Measurements from ENCODE around the gene IL1RAPL1.
A peak's percentile ranks its signal among the peaks of the same experiment; 100 is the strongest.
"Not testable (repeated sequence)": the region's sequence is repeated elsewhere in the genome, so short reads cannot be mapped to it uniquely, and the experiment has no call there.

IL1RAPL1 gene

DNA sequence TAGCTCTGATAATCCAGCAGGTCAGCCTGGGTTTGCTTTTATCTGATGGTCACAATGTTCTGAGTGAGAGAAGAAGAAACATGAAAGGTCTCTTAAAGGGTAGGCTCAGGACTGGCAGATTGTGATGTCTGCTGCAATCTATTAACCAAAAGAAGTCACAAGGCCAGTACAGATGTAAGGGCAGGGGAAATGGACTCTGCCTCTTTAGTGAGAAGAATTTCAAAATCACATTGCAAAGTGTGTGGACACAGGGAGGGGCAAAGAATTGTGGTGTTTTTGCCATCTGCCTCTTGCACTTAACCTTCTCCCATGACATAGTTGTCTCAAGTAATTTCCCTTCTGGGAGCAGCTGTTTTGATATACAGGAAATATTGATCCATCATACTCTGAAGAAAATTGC lies 40.9 kb downstream of the IL1RAPL1 start:
- no peak for DNase-seq

DNA sequence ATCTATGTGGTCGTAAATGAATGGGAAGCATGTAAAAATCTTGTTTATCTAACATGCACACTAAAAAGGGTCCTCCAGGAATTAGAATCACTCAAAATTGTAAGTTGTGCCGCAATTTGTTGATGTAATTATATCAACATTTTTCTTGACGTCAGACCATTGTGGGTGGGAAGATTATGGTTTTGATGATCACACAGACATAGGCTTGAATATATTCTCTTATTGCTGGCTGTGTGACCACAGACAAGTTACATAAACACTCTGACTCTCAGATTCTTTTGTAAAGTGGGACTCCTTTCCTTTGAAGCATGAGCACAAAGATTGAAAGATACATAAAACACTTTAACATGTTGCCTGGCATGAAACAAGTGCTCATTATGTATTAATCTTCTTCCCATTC lies 51.5 kb downstream of the IL1RAPL1 start:
- DNase-seq, result peak; percentile 0

DNA sequence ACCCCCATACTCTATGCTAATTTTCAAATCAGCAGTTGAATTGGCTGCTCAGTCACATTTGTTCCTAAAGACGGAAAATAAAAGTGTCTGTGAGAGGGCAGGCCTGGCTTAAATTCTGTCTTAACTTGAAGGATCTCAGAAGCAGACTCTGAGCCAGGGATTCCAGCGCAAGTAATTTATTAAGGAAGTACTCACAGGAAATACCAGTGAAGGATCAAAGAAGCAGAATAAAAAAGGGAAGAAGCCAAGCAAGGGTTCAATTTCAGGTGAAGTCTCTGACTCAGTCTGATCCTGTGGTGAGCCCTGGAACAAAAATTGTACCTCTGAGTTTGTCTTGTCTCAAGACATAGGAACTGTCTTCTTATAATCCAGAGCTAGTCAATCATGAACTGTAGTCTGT lies 52.2 kb downstream of the IL1RAPL1 start:
- DNase-seq, result peak; percentile 20

DNA sequence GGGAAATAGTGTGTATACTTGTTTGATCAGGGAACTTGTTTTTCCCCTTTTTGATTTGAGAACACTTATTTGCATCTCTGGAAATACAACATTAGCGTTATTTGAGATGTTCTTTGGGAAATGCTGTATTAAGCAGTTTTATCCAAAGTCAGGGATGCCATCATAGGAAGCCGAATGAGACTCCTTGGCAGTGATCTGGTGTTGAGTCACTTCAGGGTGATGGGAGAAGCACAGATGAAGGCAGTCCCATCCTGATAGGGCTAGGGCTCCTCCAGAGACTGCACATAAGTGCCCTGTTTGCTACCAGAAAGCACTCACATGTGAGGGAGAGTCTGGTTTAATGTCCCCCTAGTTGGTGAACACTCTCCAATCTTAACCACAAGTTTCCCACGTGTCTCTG lies 62.3 kb downstream of the IL1RAPL1 start:
- DNase-seq, result no peak

DNA sequence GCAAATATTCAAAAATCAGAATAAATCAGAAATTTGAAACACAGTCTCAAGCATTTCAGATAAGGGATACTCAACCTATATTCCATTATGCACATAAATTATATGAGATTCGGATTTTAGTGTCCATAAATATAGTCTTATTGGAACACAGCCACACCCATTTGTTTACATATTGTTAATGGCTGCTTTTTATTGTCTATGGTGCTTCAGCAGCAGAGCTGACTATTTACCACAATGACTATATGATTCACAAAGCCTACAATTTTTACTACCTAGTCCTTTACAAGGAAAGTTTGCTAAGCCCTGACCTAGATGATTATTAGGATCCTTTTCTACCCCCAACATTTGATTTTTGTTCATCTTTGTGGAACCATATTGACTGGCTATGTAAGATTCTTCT lies 63.9 kb downstream of the IL1RAPL1 start:
- no peak for DNase-seq

DNA sequence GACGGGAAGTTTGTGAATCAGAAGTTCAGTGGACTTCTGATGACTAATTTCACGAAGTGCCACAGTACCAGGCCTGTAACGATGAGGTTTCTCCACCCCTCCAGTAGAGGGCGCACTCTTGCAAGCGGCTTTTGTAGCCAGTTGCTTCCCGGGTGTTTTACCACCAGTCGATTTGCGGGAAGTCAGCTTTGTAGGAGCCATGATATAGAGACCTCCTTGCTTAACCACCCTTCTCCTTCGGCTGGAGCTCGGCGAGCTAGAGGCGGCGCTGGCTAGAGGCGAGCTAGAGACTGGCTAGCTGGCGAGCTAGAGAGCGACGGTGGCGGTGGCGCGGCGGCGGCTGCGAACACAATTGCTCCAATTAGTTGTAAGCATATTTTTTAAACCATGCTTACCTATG lies 72.0 kb downstream of the IL1RAPL1 start:
- DNase-seq, result no peak

DNA sequence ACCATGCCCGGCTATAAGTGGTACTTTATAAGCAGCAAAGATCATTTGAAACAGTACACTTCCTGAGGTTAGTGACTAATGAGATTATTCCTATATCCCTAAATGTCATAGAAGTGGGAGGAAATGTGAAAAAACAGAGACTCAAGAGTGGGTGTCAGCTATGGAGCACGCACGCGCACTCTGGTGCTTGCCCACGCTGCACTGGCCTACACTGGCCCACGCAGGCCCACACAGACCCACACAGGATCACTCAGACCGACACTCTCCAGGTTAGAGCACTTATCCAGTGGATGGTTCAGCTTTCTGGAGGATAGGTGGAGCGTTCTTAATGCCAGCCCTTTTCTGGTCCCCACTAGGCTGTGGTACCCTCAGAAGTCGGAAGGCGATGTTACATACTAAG lies 78.5 kb downstream of the IL1RAPL1 start:
- DNase-seq, result no peak

DNA sequence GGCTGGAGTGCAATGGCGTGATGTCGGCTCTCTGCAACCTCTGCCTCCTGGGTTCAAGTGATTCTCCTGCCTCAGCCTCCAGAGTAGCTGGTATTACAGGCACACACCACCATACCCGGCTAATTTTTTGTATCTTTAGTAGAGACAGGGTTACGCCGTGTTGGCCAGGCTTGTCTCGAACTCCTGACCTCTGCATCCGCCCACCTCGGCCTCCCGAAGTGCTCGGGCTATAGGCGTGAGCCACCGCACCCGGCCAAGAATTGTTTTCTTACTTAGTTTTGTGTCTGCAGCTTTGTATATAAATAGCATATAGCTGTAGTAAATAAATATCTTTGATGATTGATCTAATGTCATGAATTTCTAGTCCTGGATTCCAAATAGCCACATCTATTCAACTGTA lies 81.1 kb downstream of the IL1RAPL1 start:
- DNase-seq, result no peak

DNA sequence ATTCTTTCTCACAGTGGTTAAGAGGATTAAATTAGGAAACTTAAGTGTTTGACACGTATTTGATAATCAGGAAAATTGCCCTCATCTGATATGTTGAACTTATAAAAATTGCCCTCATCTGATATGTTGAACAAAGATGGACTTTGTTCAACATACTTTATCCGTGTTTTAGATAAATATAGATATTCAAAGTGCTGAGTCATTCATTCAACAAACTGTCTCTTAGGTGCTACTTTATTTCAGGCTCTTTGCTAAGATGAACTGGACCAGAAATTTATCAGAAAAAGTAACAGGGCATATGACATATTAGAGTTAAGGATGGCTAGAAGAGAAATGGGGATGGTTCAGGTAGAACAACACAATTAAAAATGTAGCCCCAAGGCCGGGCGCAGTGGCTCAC lies 81.7 kb downstream of the IL1RAPL1 start:
- DNase-seq, result no peak

DNA sequence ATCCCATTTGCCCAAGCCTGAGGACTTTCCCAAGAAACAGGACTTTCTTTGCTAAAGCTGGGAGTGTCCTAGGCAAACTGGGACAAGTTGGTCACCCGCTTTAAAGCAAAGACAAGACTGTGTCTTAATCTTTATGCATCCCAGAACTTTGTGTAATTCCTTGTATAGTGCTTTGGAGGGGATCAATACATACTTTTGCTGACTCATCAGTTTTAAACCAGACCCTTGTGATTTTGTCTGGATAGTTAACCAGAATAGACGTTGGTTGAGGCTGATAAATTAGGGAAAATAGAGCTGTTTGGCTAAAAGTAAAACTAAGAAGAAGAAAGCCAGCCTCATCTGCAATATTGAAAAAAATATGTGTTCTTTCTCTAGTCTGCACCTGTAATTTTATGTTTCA lies 82.8 kb downstream of the IL1RAPL1 start:
- no peak for DNase-seq

DNA sequence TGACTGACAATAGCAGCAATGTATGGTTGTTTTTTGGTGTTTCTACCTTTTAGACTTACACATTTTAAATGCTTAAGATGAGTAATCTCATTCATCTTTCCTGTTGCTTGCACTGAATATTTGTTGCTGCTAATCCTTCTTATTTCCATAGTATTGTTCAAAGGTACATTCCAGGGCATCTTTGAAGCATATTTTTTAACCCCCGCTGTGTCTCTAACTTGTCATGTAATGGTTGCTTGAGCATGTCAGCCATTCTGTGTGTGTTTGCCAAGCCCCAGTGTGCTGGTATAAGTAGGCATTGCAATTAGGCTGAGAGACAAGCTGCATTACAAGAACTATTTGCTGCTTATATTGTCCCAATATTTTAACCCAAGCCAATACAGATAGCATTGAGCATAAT lies 87.9 kb downstream of the IL1RAPL1 start:
- DNase-seq, result no peak

DNA sequence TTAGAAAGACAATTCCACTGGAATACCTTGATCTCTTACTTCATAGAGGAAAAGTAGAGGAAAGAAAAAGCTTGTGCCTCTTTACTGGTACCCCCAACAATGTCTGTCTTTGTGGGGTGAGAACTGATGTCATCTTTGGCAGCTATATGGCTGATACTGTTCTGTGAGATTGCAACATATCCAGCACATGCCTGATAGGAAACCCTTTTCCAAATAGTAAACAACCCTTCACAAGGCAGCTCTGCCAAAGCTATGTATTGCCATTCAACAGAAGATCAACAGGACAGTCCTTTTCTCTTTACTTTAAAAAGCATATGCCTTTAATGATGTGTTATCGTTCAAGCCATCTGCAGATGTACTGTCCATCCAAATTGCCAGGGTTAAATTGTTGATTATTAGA lies 105.9 kb downstream of the IL1RAPL1 start:
- DNase-seq, result no peak

DNA sequence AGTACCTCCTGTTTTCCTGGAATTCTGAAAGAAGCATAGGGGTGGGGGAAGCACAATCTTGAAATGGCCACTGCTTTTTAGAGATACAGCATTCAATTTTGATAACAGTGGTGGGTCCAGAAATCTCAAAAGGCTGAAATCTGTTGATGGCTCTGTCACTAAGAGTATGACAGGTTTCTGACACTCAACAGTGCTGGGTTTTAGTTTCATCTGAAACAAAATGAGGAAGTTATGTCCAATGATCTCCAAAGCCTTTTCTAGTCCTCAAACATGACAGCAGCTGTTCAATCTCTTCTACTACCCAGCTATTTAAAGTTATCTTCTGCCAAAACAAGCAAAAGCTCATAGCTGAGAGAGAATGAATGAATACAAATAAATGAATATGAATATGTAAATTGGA lies 110.5 kb downstream of the IL1RAPL1 start:
- no peak for DNase-seq

DNA sequence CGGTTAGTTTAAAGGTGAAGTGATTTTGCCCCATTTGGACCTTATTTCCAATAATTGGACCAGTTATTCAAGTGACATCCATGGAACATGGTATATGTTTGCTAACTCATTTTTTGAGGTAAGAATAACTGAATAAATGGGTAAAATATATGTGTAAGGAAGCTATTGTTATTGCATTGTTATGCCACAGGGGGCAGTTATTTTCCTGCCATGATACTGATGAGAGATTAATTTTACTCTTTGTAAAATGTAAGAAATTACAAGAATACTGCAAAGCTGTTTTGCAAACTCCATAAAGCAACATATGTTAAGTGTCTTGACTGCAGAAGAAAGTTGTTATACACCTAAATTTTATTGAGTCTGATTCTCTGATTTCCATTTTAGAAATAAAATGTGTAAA lies 114.0 kb downstream of the IL1RAPL1 start:
- no peak for DNase-seq

DNA sequence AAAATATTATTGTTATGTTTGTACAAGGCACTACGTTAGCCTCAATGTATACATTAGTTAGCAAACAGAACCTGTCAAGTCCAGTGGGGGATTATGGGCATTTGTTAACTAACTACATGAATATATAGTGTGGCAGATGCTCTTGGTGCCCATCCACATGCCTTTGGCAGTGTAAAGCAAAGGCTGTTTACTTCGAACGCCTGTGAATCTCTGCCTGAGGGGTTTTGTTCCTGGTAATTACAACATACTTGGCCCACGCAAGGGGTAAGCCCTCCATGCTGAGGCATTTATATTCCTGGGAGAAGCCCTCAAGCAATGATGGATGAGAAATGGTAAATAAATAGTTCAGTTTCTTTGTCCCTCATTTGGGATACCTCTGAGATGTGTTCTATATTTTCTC lies 119.7 kb downstream of the IL1RAPL1 start:
- DNase-seq, result no peak

DNA sequence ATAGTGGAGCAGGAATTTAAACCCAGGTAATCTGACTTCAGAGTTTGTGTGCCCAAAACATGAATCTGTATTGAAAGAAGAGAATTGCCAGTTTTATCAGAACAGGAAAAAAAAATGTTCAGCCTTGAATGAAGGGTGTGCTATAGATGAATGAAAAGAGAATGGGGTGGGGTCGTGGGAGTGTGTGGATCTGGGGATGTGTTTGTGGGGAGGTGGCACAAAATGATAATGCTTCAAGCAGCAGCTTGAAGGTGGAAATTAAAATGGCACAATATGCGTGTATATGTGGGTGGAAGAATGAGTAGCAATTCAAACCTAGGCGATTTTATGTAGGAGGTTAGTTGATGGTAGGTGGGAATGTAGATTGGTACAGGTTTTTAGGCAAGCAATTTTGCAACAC lies 122.2 kb downstream of the IL1RAPL1 start:
- no peak for DNase-seq

DNA sequence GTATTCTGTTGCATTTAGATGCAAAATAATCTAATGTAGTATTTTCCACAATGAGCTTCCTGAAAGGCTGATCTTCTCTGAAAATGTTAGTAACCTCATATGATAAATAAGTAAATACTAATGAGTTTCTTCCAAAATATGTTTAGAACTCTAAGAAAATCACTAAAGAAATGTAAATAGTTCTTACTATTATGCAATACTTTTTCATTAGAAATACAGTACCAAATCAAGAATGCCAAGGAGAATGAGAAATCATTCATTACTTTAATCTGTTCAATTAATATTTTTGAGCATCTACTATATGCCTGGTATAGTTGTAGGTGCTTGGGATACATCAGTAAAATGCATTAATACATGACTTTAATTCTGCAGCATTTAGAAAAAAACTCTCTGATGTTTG lies 130.6 kb downstream of the IL1RAPL1 start:
- no peak for DNase-seq

DNA sequence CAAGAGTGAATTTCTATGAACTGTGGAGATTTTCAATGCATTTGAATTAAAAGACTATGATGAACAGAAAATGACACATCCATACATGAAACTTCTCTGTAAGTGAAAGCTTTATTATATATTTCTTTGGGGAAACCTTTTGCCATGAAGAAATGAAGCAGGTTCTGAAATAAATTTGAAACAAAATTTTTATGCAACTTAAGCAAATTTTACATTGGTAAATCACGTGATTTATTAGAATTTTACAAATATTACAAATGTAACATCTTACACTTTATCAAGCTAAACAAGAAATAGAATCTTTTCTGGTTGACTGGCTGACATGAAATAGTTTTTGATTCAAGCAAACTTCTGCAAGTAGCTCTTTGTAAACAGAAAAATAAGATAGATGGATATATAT lies 131.2 kb downstream of the IL1RAPL1 start:
- no peak for DNase-seq

DNA sequence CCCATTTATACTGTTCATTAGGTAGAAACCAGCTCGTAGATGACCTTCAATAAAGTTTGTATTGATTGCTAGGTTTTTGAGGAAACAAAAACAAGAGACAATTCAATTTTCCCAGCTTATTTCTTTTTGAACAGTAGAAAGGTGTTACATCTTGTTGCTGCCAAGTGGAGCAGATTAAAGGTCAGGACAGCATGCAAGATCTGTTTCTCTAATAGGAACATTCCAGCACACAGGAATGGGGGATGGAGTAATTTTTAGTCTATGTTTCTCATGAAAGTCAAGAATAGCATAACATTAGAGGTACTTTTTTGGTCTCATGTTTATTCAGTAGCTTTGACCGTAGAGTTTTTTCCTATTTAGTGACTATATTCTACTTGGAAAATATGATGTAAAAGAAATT lies 132.4 kb downstream of the IL1RAPL1 start:
- DNase-seq, result no peak

DNA sequence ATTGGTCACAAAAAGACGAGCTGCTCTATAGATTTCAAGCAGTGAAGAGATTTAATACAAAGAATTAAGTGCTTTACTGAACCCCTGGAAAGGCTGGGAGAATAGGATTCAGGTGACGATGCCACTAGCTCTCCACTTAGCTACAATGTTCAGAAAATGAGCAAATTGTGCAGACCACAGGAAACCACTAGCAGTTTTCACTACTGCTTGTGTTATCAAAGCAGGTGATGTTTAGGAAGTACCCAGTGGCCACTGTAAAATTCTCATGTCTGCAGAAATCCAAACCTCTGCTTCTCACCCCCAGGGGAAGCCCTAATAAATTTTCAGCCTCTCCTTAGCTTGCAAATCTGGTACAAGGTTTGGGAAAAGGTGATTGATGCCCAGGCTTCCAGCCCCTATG lies 165.1 kb downstream of the IL1RAPL1 start:
- DNase-seq, result no peak

DNA sequence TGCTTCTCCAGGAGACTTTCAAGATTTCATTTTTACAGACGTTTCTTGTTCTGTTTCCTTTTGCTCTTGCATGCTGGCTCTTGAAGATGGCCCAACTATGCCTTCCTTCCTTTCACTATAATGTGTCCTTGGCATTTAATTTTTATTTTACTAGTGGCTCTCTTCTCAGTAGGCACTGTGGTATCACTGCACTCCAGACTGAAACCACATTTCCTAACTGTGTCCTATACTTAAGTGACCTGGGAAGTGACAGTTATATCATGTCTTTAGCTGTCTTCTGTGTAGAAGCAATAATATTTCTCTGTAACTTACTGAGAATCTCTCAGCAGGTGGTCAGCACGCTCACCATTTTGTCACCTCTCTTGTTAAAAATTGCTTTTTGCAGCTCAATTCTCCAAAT lies 168.9 kb downstream of the IL1RAPL1 start:
- no peak for DNase-seq

DNA sequence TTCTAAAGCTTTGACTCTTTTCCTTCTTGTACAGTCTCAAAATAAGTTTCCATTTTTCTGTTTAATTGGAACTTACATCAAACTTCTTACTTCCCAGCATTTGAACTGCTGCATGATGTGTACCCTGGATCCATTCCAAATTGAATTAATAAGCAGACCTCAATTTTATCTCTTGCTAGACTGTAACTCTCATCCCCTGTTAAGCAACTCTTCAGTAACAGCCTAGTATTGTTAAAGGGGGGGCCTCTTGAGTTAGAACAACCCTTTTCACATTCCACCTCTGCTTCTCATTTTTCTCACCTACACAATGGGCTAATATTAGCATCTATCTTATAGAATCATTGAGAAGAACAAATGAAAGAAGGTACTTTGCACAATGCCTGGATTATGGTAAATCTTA lies 169.4 kb downstream of the IL1RAPL1 start:
- peak; percentile 0 for DNase-seq

DNA sequence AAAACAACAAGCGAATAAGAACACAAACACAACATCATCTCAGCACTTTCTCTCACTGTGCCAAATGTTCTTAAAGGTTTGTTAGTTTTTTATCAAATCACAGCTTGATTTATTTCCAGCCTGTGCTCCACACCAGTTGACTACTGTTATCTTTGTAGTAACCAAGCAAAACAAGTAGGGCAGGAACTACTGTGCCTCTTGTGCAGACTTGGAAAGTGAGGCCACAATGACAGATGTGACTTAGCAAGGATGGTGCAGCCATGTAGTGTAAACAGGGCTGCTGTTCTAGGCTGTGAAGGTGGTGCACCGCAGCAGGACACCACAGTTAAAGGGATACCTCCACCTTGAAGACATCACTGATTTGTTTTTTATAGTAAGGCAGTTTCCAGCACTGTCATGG lies 170.0 kb downstream of the IL1RAPL1 start:
- no peak for DNase-seq

DNA sequence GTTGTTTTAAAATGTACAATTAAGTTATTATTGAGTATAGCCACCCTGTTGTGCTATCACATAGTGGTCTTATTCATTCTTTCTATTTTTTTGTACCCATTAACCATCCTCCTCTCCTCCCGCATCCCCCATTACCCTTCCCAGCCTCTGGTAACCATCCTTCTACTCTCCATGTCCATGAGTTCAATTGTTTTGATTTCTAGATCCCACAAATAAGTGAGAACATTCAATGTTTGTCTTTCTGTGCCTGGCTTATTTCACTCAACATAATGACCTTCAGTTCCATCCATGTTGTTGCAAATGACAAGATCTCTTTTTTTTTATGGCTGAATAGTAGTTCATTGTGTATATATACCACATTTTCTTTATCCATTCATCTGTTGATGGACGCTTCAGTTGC lies 179.3 kb downstream of the IL1RAPL1 start:
- not testable (repeated sequence) for DNase-seq

DNA sequence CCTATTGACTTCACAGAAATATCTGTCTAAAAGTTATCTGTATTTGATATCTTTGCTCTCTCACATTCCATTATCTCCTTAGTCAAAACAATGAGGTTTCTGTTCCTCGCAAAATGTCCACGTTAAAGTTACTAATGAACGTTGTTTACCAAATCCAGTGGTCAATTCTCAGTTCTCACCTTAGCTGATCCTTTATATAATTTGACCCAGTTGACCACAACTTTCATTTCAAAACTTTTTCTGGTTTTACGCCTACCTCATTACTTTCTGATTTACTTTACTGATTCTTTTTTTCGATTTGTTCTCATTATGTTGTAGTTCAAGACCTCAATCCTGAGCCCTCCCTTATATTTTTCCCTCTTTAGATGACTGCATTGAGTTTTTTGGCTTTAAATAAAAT lies 186.6 kb downstream of the IL1RAPL1 start:
- DNase-seq, result no peak

DNA sequence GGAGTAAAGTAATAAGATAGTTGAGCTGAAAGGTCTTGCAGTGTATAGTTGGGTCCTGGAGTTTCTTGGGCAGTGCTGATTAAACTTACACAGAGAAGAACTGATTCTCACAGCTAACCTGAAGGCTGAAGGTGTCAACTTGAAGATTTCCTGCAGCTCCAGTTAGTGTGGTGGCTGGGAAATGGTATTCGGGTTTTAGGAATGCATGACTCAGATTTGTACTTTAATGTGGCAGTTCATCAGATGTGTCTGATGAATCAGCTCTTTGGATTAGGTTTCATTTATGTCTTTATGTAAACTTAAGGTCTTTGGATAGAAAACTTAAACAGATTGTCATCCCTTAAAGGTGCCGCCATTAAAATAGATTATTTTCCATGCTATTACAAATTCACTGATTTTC lies 200.0 kb downstream of the IL1RAPL1 start:
- DNase-seq, result peak; percentile 59

Measured in fibroblast of skin of right biceps (primary cell).